Thyroid gland (tissue), 4 donors: Measurements from ENCODE around the gene DCAF7. TPM values are rescaled to one million over a fixed set of nuclear protein-coding genes. Genes with fewer than 3 reads are reported as not detected.

Experiments
- DNase-seq, 2 donors: peaks; one replicate each; pipeline ENCODE4 v3.0.0-alpha.2; 2019
- H3K27ac ChIP-seq, 3 donors: fragments of 200-600 bp; sonication (generic); 1 replicate in 2 of 3; 2 replicates in 1 of 3; pipeline ENCODE4 v1.5.1; 2016 to 2019; ENCODE audit warnings: mild to moderate bottlenecking in 1 of 3, moderate library complexity in 1 of 3
- H3K27me3 ChIP-seq: fragments of 200-600 bp; sonication (generic); one replicate; pipeline ENCODE4 v1.5.1; 2019
- H3K36me3 ChIP-seq, 2 donors: fragments of 200-600 bp; sonication (generic); one replicate each; pipeline ENCODE4 v1.5.1; 2016 to 2019
- H3K4me1 ChIP-seq, 2 donors: fragments of 200-600 bp; sonication (generic); one replicate each; pipeline ENCODE4 v1.5.1; 2017 to 2019
- H3K4me3 ChIP-seq, 3 donors: fragments of 200-600 bp; sonication (generic); replicated peaks in 1 of 3; 1 replicate in 2 of 3; 2 replicates in 1 of 3; pipeline ENCODE4 v1.5.1; 2016; ENCODE audit warnings: mild to moderate bottlenecking in 1 of 3
- H3K9me3 ChIP-seq: fragments of 200-600 bp; sonication (generic); one replicate; pipeline ENCODE4 v1.5.1; 2017
- POLR2A ChIP-seq, 2 donors: fragments of 450-650 bp; IDR thresholded peaks; one replicate each; pipeline ENCODE4 v1.6.1; 2017; ENCODE audit warnings: antibody characterized with exemption in 2 of 2, mild to moderate bottlenecking in 2 of 2, moderate library complexity in 1 of 2
- WGBS, 2 donors: methylation state at CpG; one replicate each; pipeline ENCODE4 v1.1.5; 2017; 5-methylcytosine and 5-hydroxymethylcytosine counted together
- intact Hi-C: fragments of 100-400 bp; cut with DNase I; formaldehyde crosslinking; loops from one replicate; pipeline ENCODE4 v1.15.1; 2023
- total RNA-seq, 4 donors: library from RNA; depleted of rRNA; stranded (reverse); fragments of >200 nt; gene quantifications; one replicate each; pipeline ENCODE4 v1.2.3, GENCODE V29; 2016
- TF ChIP-seq, protein P1 (sequence below), 6 experiments: fragments of 200-600 bp in 3 of 6; fragments of 450-650 bp in 3 of 6; sonication (generic) in 3 of 6; IDR thresholded peaks; one replicate each; pipeline ENCODE4 v1.5.1; 2016 to 2019; ENCODE audit warnings: antibody characterized with exemption in 6 of 6, mild to moderate bottlenecking in 2 of 6, inconsistent platforms in 1 of 6, moderate library complexity in 1 of 6

DCAF7 gene
- total RNA-seq, 4 donors from 2014 or later, result 35.1 to 44.8 (median 40.5) TPM

- TF ChIP-seq, protein P1, sequence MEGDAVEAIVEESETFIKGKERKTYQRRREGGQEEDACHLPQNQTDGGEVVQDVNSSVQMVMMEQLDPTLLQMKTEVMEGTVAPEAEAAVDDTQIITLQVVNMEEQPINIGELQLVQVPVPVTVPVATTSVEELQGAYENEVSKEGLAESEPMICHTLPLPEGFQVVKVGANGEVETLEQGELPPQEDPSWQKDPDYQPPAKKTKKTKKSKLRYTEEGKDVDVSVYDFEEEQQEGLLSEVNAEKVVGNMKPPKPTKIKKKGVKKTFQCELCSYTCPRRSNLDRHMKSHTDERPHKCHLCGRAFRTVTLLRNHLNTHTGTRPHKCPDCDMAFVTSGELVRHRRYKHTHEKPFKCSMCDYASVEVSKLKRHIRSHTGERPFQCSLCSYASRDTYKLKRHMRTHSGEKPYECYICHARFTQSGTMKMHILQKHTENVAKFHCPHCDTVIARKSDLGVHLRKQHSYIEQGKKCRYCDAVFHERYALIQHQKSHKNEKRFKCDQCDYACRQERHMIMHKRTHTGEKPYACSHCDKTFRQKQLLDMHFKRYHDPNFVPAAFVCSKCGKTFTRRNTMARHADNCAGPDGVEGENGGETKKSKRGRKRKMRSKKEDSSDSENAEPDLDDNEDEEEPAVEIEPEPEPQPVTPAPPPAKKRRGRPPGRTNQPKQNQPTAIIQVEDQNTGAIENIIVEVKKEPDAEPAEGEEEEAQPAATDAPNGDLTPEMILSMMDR (IDR thresholded peaks at IDR 0.05), result no peak
- no peak for TF ChIP-seq POLR2A (IDR thresholded peaks at IDR 0.05)
- no peak overlapping the region for H3K4me3 ChIP-seq
- H3K4me1 ChIP-seq, result no peaks in the 10 kb centered on the region
- peaks cover 20 to 36% of the 10 kb centered on the region in 2 donors for H3K36me3 ChIP-seq
- no peaks in the 10 kb centered on the region for H3K27me3 ChIP-seq
- WGBS, 2 donors, result 89 to 90% methylated on average over 6 of the region's 6 CpGs
- no peak for DNase-seq
- H3K27ac ChIP-seq, result no peak overlapping the region
- no peaks in the 10 kb centered on the region for H3K9me3 ChIP-seq
- intact Hi-C loops, result loop anchor here (10.0 kb wide), 1 partner anchor 215 kb away; the partner anchor contains the start of genes FTSJ3 and PSMC5
Observed at GRCh38 chr17:63609816-63610573, 59.7 kb downstream of the DCAF7 start.

GRCh38 chr17:63610854-63611253, 60.6 kb downstream of the DCAF7 start:
- Histone ChIP-seq H3K27ac (no peak overlapping the region), H3K27me3 (no peaks in the 10 kb centered on the region), H3K4me1 (no peaks in the 10 kb centered on the region), H3K4me3 (no peak overlapping the region), H3K9me3 (no peaks in the 10 kb centered on the region), H3K36me3 (peaks cover 19 to 27% of the 10 kb centered on the region in 2 donors)
- intact Hi-C loops, result loop anchor here (10.0 kb wide), 1 partner anchor 214 kb away; the partner anchor contains the start of genes FTSJ3 and PSMC5
- TF ChIP-seq, protein P1 (IDR thresholded peaks at IDR 0.05), result no peak
- TF ChIP-seq POLR2A (IDR thresholded peaks at IDR 0.05), result no peak
- 93 to 97% methylated on average over 10 of the region's 10 CpGs for WGBS, 2 donors
- DNase-seq, result no peak

- no peak for DNase-seq
- no peaks in the 10 kb centered on the region for H3K9me3 ChIP-seq
- H3K27me3 ChIP-seq, result no peaks in the 10 kb centered on the region
- H3K4me3 ChIP-seq, result no peak overlapping the region
- no peak for TF ChIP-seq POLR2A (IDR thresholded peaks at IDR 0.05)
- TF ChIP-seq, protein P1 (IDR thresholded peaks at IDR 0.05), result no peak
- intact Hi-C loops, result loop anchor here (10.0 kb wide), 1 partner anchor 213 kb away; the partner anchor contains the start of genes FTSJ3 and PSMC5
- WGBS, 2 donors, result 85 to 94% methylated on average over 3 of the region's 3 CpGs
- H3K4me1 ChIP-seq, result no peaks in the 10 kb centered on the region
- H3K36me3 ChIP-seq, result peaks cover 14 to 23% of the 10 kb centered on the region in 2 donors
- no peak overlapping the region for H3K27ac ChIP-seq
Observed at GRCh38 chr17:63611354-63611753, 61.1 kb downstream of the DCAF7 start.

- no peaks in the 10 kb centered on the region for H3K27me3 ChIP-seq
- intact Hi-C loops, result loop anchor here (2.0 to 10.0 kb wide), 2 partner anchors 187 to 211 kb away; partner anchors contain the start of genes FTSJ3 and PSMC5
- H3K27ac ChIP-seq, result no peak overlapping the region
- H3K9me3 ChIP-seq, result no peaks in the 10 kb centered on the region
- TF ChIP-seq, protein P1 (IDR thresholded peaks at IDR 0.05), result no peak
- no peak for TF ChIP-seq POLR2A (IDR thresholded peaks at IDR 0.05)
- no peaks in the 10 kb centered on the region for H3K4me1 ChIP-seq
- peaks cover 0 to under 1% of the 10 kb centered on the region in 2 donors for H3K36me3 ChIP-seq
- WGBS, 2 donors, result 83 to 85% methylated on average over 2 of the region's 2 CpGs
- no peak overlapping the region for H3K4me3 ChIP-seq
- DNase-seq, result no peak
Observed at GRCh38 chr17:63613663-63614062, 63.4 kb downstream of the DCAF7 start.

- Histone ChIP-seq H3K27ac (peak overlapping the region; percentile 61 to 76 (median 75)), H3K9me3 (no peaks in the 10 kb centered on the region), H3K4me1 (peaks cover 19 to 22% of the 10 kb centered on the region in 2 donors), H3K4me3 (peak overlapping the region; percentile 5 to 60 (median 45)), H3K36me3 (no peaks in the 10 kb centered on the region), H3K27me3 (no peaks in the 10 kb centered on the region)
- WGBS, 2 donors, result 9 to 11% methylated on average over 10 of the region's 10 CpGs
- TF ChIP-seq POLR2A (IDR thresholded peaks at IDR 0.05), result no peak
- TF ChIP-seq, protein P1 (IDR thresholded peaks at IDR 0.05), result no peak
- intact Hi-C loops, result no loop called here
- DNase-seq, result no peak
Observed at GRCh38 chr17:63621229-63621683, 71.0 kb downstream of the DCAF7 start.
